IPS DF 19.7 (cell line): ENCODE measurements around the gene C9orf43.
"Not testable (repeated sequence)": the region's sequence is repeated elsewhere in the genome, so short reads cannot be mapped to it uniquely, and the experiment has no call there.

Experiments used
- DNase-seq: peaks from one replicate; pipeline ENCODE4 v3.0.0-alpha.2; 2013; ENCODE audit warnings: low read depth, low spot score

The C9orf43 gene

DNA sequence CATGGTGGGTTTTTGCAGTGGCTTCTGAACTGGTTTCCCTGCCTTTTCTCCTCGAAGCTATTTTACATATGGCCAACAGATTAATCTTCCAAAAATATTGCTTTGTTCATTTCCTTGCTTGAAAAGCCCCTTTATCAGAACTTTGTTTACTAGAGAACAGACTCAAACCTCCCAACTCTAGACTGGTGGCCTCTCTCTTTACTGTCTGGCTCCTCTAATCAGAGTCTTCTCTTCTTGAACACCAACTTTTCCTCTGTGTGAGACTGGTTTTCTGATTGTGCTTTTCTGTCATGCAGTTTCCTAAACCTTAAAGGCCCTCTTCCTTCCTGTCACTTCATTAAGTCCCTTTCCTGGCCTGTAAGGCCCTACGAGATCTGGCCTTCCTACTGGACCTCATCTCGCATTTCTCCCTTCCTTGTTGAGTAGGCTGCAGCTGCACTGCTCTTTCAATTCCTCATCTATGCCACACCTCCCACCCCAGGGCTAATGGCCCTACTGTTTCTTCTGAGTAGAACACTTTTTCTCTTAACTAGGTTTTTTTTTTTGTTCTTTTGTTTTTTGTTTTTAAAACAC, 5.7 kb downstream of the C9orf43 start:
- DNase-seq = no peak

DNA sequence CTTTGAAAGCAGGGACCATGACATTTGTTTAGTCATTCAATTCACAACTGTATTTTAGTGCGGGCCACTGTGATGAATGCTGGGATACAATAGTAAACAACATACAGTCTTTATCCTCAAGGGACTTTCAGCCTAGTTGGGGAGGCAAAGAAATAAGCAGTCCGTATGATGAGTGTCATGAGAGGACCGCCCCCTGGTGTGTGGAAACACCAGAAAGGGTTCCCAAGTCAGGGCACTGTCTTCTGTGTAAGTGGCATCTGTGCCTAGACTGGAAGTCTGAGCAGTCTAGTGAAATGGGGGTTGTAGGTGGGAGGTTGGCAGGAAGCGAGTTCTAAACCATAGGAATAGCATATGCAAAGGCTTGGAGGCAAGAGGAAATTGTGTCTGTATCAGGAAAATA, 6.8 kb downstream of the C9orf43 start:
- DNase-seq = no peak

DNA sequence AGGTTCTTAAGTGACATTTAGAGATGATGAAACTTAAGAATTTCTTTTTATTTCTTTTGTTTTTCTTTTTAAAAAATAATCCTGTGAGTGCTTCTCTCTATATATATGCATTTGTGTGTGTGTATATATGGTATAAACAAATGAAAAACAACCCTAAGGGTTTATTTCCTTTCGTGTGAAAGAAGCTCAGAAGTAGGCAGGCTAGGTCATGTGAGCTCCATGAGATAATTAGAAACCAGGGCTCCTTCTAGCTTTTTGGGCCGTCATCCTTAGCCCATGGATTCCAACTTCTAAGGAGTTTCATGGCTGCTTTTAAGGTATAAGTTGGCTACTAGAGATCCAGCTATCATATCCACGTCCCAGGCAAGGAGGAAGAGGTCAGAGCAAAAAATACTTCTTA, 11.2 kb downstream of the C9orf43 start:
- no peak for DNase-seq

DNA sequence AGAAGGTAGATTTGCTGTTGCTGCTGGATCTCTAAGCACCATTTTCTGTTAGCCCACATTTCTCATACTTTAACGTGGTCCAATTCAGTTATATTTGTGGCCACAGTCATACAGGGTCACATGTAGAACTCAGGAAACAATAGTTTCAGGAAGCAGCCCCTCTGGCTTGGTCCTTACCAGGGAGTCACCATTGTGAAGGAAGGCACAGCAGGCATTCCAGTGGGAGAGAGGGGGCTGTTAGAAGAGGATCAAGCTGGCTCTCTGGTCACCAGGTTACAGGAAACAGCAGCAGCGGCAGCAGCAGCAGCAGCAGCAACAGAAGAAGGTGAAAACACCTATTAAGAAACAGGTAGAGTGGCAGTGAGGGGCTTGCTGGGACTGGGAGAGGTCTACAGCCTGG, 14.5 kb downstream of the C9orf43 start:
- DNase-seq = no peak

DNA sequence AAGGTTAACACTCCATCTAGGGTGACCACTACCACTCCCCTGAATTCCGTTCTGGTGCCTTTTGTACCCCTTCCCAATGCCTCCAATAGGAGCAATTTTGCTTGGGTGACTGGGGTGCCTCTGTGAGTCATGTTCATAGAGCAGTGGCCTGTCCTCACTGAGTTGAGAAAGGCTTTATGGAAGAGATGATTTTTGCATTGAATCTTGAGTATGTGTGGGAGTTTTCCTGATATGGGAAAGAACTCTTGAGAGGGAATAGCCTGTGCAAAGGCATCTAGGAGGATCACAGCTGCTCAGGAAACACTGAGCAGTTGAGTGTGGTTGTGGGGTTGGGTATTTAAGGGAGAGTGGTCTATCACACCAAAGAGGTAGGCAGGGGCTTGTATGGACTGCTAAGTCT, 16.2 kb downstream of the C9orf43 start:
- DNase-seq = no peak

DNA sequence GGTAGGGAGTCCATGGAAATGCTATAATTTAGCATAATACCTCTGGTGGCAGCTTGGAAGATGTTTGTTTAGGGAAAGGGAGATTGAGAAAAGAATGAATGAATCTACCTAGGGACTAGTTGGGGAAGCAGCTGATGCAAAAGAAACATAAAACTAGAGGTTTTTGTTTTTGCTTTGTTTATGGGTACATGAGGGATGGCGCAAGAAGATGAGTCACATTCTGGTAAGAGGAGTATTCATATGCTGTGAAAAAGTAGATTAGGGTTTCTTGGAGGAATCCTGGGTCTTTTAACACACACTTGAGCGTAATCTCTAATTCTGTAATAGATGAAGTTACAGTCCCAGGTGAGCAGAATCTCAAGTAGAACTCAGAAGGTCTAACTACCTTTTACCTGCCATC, 17.1 kb downstream of the C9orf43 start:
- no peak for DNase-seq

DNA sequence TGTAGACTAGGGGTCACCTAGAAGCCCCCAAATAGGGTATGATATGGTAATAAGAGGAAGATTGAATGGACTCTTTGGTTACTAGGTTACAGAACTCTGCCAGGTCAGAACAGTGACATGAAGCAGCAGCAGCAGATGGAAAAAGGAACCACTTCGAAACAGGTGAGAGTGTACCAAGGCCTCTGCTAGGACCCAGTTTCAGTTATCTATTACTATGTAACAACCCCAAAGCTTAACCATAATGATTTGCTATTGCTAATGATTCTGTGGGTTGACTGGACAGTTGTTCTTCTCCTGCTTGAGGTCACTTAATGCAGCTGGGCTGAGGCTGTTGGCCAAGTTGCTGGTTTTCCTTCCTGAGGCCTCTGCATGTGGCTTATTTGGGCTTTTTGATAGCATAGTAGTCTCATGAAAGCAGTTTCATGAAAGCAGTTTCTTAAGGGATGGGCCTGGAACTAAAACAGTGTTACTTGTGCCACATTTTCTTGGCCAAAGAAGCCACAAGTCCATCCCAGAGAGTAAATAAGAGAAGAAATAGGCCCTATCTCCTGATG, 17.6 kb downstream of the C9orf43 start:
- DNase-seq = no peak

DNA sequence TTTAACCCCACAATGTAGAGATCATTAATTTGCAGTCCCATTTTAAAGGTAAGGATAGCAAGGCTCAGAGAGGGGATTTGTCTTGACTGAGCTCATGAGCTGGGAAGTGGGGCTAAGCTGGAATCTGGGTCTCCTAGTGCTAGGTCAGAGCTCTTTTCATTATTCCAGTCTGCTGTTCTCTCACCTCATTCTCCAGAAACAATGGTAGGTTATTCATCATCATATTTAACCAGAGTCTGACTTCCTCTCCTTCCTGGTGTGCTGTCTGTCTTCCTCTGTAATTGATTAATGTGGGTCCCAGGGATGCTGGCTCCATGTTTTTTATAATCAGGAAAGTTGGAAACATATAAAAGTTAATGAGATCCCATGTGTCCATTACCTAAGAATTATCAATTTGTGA, 20.6 kb downstream of the C9orf43 start:
- DNase-seq = no peak

DNA sequence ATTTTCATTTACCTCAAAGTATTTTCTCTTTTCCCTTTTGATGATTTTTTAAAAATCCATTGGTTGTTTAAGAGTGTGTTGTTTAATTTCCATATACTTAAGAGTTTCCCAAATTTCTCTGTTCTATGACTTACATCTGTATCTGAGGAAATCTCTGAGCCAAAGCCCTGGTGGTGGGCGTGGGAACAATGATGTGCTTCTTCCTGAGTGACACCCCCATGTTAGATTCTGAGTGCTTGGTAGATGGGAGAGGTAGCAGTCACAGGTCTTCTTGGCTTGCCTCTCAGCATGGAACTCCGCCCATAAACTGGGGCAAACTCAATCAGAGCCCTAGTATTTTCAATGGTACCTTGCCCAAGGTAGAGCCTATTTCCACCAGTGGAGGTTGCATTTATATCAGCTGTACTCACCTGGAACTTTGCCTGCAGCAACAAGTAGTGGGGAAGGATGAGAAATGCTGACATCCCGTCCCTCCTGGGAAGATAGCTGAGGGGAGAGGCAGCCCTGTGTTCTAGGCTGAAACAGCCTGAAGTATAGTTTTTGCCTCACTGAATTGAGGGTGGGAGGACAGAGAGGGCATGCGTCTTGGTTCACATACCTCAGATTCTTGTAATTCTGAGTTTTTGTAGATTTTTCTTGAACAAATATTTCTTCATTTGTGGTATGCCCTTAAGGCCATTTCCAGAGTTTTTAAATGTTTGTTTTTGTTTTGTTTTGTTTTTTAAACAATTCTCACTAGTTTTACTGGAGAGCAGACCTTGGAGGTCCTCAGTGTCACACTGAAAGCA, 26.4 kb downstream of the C9orf43 start:
- DNase-seq = no peak

DNA sequence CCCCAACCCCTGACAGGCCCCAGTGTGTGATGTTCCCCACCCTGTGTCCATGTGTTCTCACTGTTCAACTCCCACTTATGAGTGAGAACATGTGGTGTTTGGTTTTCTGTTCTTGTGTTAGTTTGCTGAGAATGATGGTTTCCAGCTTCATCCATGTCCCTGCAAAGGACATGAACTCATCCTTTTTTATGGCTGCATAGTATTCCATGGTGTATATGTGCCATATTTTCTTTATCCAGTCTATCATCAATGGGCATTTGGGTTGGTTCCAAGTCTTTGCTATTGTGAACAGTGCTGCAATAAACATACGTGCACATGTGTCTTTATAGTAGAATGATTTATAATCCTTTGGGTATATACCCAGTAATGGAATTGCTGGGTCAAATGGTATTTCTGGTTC, 27.2 kb downstream of the C9orf43 start:
- not testable (repeated sequence) for DNase-seq

DNA sequence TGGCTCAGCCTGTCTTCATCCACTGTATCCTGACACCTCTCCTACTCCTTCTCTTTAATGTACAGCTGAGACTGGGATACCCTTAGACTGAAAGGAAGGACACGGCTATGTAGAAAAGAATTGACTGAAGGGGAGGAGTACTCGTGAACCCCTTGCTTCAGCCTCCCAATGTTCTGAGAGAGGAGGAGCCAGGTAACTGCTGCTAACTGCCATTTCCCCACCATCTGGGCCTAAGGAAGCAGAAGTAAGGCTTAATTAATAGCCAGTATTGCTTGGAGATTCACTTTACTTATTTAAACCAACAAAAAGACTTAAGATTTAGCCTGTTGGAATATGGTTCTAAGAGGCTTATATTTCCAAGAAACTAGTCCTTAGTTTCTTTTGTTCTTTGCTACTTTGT, 34.2 kb downstream of the C9orf43 start:
- DNase-seq = no peak

DNA sequence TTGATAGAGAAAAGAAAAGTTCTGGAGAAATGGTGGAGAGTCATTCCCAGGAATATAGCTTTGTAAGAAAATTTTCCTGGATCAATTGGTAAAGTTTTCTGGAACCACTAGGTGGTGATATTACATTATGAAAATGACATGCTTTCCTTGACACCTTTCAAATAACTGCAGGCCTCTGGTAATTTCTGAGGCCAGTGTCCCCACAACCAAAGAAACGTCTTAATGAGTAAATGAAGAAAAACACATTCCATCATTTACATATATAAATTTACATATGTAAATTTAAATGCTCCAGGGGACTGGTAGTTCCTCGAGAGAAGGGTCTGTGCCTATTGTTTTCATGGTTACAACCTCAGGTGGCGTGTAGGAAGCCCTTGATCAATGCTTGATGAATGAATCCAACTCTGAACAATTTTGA, 35.8 kb downstream of the C9orf43 start:
- DNase-seq = no peak

DNA sequence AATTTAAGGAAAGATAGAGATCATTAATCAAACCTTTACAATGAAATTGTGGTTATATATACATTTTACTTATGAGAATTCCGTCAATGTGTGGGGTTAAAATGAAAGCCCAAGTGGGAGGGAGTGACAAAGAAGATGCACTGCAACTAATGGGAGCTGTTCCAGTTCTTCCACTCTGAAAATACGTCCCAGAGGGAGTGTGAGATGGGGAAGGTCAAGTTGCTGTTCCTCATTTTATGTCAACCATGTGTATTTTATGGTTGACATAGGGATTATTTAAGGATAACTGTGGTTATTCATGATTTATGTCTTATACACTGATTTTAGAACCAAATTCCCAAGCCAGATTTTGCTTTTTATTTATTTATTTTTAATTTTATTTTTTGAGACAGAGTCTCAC, 38.8 kb downstream of the C9orf43 start:
- DNase-seq = no peak

DNA sequence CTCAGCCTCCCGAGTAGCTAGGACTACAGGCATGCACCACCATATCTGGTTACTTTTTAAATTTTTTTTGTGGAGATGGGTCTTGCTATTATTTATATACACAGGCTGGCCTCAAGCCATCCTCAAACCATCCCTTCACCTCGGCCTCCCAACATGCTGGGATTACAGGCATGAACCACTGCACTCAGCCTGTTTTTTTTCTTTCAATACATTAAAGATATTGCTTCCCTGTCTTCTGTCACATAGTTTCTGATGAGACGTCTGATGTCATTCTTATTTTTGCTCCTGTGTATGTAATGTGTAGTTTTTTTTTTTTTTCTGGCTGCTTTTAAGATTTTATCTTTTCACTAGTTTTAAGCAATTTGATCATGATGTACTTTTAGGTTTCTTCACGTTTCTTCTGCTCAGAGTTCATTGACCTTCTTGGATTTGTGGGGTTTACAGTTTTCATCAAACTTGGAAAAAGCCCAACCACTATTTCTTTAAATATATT, 41.6 kb downstream of the C9orf43 start:
- DNase-seq = no peak

DNA sequence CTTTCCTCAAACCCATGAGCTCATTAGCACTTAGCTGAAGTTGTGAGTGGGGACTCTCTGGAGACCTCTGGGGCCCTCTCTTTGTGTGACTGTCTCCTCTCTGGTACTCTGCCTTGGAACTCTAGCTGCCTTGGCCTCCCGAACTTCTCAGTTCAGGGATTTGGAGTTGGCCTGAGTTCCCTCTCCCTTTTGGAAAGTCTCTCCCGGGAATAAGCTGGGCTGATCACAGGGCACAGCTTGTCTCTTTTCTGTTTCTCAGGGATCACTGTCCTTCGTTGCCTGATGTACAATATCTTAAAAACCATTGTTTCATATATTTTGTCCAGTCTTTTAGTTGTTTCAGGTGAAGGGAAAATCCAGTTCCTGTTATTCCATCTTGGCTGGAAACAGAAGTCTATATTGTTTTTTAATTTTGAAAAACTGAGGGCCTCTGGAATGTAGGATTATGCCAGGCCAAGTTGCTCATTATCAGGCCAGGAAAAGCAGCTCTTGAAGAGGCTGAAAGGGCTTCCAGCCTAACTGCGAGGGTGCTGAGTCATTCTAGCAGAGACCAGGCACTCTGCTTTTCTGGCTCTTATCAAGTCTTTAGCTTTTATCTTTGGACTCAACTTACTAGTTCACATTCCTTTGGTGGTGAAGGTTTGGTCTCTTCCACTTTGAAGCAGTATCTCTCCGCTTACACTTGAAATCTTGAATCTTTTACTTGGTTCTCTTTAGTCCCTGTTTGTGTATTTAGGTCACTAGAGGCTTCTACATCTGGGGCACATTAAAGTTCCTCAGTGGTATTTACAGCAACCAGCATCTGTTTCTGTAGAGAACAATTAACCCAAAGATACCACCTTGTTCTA, 44.6 kb downstream of the C9orf43 start:
- DNase-seq = no peak

DNA sequence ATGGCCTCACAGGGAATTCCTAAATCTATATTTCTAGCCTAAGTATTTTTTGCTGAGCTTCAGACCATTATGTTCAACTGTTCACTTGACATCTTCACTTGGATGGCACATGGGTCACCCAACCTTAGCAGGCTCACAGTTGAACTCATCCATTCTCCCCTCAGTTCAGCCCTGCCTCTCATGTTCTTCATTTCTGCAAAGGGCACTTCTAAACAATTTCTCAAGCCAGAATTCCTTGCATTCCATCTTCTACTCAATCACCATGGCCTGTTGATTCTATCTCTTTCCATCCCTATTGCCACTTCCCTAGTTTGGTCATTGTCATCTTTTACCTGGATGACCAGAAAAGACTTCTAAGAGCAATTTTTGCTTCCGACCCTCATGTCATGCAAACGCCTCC, 45.7 kb downstream of the C9orf43 start:
- DNase-seq = no peak

DNA sequence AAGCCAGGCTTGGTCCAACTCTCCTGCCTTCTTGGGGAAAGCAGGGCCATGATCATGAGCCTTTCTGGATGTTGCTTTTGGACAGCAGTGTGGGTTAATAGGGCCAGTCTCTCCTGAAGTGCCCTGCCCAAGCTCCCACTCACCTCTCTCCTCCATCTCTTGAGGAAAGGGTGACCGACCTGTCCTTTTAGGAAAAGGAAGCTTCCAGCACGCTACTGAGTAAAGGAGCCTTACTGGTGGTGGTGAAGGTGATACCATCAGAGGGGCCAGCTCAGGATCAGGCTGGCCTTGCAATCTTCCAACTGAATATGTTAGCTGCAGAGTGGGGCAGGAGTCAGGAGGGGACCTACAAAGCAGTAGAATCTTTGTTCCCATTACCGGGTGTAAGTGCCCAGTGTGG, 50.7 kb downstream of the C9orf43 start:
- no peak for DNase-seq

DNA sequence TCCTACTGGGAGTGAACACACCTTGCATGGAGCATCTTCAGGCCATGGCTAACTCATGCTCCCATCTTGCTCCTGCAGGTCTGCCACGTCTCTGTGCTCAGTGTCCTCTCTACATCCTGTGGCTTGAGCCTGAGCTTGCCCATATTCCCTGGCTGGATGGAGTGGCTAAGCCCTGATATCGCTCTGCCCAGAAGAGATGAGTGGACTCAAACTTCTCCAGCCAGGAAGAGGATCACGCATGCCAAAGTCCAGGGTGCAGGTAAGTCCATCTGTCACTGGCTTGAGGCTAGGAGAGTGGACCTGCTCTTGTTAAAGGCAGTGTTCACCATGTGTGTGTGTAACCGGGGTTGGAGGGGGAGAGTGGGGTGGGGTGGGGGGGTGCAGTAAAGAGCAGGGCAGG, 51.4 kb downstream of the C9orf43 start:
- DNase-seq = no peak

DNA sequence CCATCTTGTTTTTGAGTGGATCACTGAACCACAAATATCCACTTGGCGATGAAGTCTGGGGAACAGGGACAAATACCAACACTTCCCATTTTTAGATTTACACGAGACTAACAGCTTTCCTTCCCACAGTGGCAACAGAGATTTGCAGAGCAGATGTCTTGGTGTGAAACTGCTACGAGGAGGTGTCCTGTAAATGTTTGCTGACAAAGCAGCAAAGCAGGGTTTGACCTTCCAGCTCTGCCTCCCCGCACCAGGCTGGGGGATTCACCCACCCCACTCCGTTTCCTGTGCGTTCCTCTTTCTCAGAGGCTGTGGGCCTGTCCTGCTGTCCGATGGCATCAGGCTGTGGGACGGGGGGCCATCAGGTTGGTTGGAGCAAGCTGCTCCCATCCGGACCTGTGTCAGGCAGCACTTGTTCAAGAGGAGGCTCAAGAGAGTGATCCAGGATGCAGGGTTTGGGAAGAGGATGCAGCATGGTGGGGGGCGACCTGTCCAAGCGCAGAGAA, 52.3 kb downstream of the C9orf43 start:
- no peak for DNase-seq

DNA sequence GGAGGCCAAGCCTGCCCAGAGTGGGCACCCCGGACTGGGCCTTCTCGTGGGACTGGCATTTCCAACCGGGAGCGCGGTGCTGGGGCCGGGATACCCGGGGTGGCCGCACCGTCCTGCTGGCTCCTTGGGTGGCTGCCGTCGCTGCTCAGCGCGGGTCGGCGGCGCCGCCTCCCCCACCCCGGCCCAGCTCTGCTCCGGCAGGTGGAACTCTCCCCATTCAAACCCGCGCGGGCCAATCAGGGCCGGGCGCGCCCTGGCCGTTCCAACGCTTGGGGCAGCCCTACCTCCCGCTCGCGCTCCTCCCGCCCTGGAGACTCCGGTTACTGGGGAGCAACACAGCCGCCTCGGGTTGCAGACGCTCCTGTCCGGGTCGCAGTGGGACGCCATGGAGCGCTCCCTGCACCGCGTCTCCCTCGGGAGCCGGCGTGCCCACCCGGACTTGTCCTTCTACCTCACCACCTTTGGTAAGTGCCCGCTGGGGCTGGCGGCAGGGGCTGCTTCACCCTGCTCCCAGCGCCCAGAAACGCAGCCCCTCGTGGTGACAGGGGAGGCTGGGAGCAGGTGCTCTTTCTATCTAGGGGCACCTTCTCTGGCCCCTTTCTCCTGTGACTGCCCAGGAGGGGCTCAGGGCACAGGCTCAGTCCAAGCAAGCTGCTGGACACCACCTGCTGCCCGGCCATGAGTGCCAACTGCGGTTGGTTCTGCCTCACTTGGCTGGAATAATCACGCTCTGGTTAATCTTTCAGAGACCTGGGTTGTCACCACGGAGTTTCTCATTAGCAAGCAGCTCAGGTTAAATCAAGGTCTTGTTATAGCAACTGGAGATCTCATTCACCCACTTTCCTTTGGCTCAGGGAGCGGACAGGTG, 53.1 kb downstream of the C9orf43 start, which contains the start of gene RGS3:
RGS3 (plus strand) TSS at position 310 of the 868 bp plus-strand sequence; CDS start at position 386, 76 bp downstream.
- DNase-seq = no peak

DNA sequence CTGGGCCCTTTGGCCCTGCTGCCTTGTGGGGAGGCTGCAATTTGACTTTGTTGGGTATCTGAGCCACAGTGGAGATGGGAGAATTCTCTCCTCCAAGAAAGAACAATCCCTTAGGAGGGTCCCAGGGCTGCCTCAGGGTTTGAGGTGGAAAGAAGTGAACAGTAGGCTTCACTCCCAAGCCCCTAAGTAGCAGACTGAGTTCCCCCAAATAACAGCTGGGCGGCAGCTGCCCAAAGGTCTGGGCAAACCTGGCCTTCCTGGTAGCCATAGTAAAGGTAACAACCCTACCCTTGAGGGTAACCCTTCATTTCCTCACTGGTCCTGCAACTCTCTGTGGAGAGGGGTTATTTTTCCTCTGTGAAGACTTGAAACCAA, 53.7 kb downstream of the C9orf43 start:
- DNase-seq = no peak
